RWPE1 (cell line): ENCODE measurements around the gene TRNT1.

Source experiments
- CTCF ChIA-PET: fragments of 350-600 bp; sonication (Branson Sonifier 250); formaldehyde crosslinking; extraction: SDS; loops from one replicate; lab custom pipeline; 2021; lab: Yijun Ruan, JAX
- POLR2A ChIA-PET: fragments of 400-600 bp; formaldehyde crosslinking; extraction: SDS; loops from one replicate; lab custom pipeline; 2020; ENCODE audit warnings: antibody characterized with exemption; ENCODE audit not compliant: low non-redundant PET; lab: Yijun Ruan, JAX
- DNase-seq: peaks from one replicate; pipeline ENCODE4 v3.0.0; 2012; ENCODE audit warnings: low spot score
- H3K27ac ChIP-seq: fragments of 450-650 bp; 2 replicates; pipeline ENCODE4 v1.5.1; 2017
- TF ChIP-seq, protein P1 (sequence below): fragments of 450-650 bp; conservative IDR thresholded peaks from 2 replicates; pipeline ENCODE4 v1.5.1; 2017; ENCODE audit warnings: low read depth, mild to moderate bottlenecking

The TRNT1 gene

DNA sequence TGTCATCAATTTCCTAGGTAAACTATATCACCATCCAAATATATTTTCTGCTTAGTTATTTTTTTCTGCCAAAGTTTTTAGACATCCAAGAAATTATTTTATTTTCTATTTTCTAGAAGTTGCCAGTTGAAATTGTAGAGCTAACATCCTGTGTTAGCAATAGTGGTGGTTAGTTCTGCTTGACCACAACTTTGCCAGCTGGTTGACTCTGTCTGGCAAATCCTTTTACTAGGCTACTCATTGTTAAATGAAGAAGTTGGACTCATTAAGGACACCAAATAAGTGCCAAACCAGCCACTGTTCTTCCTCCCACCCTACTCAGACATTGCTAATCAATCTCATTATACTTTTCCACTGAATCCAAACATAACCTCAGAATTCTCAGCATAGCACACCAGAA lies 68.1 kb downstream of the TRNT1 start:
- no peak for DNase-seq
- TF ChIP-seq, protein P1, sequence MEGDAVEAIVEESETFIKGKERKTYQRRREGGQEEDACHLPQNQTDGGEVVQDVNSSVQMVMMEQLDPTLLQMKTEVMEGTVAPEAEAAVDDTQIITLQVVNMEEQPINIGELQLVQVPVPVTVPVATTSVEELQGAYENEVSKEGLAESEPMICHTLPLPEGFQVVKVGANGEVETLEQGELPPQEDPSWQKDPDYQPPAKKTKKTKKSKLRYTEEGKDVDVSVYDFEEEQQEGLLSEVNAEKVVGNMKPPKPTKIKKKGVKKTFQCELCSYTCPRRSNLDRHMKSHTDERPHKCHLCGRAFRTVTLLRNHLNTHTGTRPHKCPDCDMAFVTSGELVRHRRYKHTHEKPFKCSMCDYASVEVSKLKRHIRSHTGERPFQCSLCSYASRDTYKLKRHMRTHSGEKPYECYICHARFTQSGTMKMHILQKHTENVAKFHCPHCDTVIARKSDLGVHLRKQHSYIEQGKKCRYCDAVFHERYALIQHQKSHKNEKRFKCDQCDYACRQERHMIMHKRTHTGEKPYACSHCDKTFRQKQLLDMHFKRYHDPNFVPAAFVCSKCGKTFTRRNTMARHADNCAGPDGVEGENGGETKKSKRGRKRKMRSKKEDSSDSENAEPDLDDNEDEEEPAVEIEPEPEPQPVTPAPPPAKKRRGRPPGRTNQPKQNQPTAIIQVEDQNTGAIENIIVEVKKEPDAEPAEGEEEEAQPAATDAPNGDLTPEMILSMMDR = no peak
- CTCF ChIA-PET = no interaction called here
- H3K27ac ChIP-seq = no peak overlapping the region
- POLR2A ChIA-PET = no interaction called here

- DNase-seq = peak; percentile 11
- no peak overlapping the region for H3K27ac ChIP-seq
- POLR2A ChIA-PET = no interaction called here
- CTCF ChIA-PET = interaction anchor here (0.8 to 1.0 kb wide), 2 partner anchors 11 to 1097 kb away, joined by 3 read pairs; no protein-coding TSS in a partner anchor
- TF ChIP-seq, protein P1 = peak; percentile 32; the same call in 1 of the 2 replicates
These were observed 69.6 kb downstream of the TRNT1 start for GRCh38 chr3:3196148-3196861.
